Colonic mucosa (tissue), 4 donors: Measurements from ENCODE around the gene PRXL2B. TPM values are rescaled to one million over a fixed set of nuclear protein-coding genes. Genes with fewer than 3 reads are reported as not detected.
A peak's percentile ranks its signal among the peaks of the same experiment; 100 is the strongest.

Source experiments
- DNase-seq: peaks from one replicate; pipeline ENCODE4 v3.0.0-alpha.2; 2020
- H3K27ac ChIP-seq: fragments of 200-600 bp; one replicate; pipeline ENCODE4 v1.8.0; 2021
- H3K27me3 ChIP-seq: fragments of 200-600 bp; one replicate; pipeline ENCODE4 v1.8.0; 2021
- H3K36me3 ChIP-seq: fragments of 200-600 bp; one replicate; pipeline ENCODE4 v1.8.0; 2021
- H3K4me1 ChIP-seq: fragments of 200-600 bp; one replicate; pipeline ENCODE4 v1.8.0; 2021; ENCODE audit warnings: mild to moderate bottlenecking
- H3K4me3 ChIP-seq: fragments of 200-600 bp; one replicate; pipeline ENCODE4 v1.8.0; 2021
- H3K9ac ChIP-seq, 2 donors: one replicate each; pipeline ENCODE4 v1.7.0; 2013; ENCODE audit warnings: control low read depth in 2 of 2, low read depth in 2 of 2, low read length in 2 of 2
- H3K9me3 ChIP-seq: fragments of 200-600 bp; one replicate; pipeline ENCODE4 v1.8.0; 2021
- CTCF ChIP-seq: fragments of 200-600 bp; IDR thresholded peaks from one replicate; pipeline ENCODE4 v1.8.0; 2022; ENCODE audit warnings: antibody characterized with exemption, mild to moderate bottlenecking
- intact Hi-C: fragments of 100-400 bp; cut with DNase I; formaldehyde crosslinking; loops from one replicate; pipeline ENCODE4 v1.14.1; 2022
- total RNA-seq, 2 donors: library from RNA; stranded (reverse); fragmentation: NEBNext Ultra II Directional in 1 of 2; extraction: Animal tissue kit (Norgen Biotek cat#: 25700) in 1 of 2; gene quantifications; one replicate each; pipeline ENCODE4 v1.2.1, GENCODE V29; 2021
- donor health status: healthy.
- donor health status: DM: no; HTN: no; CAD: no.
- donor health status: DM: no; HTN: no; CAD: no.

The PRXL2B gene
- total RNA-seq, 2 donors from 2014 or later, result 105 to 120 TPM

DNA sequence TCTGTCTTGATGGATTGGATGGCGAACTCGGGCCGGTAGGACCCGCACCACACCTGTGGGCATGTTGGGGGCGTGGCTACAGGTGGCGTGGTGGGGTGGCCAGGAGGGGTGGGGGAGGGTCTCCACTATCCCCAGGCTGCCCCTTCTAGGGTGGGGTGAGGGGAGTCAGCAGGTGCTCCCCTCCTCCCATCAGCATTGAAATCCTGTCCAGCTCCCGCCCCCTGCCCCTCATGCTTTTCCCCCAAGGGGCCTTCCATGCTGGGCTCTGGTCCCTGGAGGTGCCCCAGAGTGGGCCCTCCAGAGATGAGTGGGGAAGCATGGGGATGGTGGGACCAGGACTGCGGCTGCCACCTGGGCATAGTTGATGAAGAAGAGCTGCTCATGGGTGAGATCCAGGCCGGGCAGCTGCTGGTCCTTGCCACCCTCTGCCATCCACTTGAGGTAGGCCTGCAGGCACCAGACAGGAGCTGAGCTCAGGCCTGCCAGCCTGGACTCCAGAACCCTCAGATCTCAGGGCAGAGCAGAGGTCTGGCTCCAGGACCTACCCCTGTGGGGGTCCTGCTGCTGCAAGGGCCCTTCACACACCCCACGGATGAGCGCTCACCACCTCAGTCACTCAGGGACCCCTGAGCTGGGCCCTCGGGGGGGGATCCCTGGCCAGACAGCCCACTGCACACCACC is 5.1 kb downstream of the PRXL2B start:
- TF ChIP-seq CTCF, result no peak
- DNase-seq, result no peak
- H3K36me3 ChIP-seq, result no peaks in the 10 kb centered on the region
- no peaks in the 10 kb centered on the region for H3K27me3 ChIP-seq
- H3K4me3 ChIP-seq, result no peak overlapping the region
- H3K4me1 ChIP-seq, result peaks cover 6% of the 10 kb centered on the region
- no peaks in the 10 kb centered on the region for H3K9me3 ChIP-seq
- H3K27ac ChIP-seq, result no peak overlapping the region
- peak overlapping the region; percentile 43 to 46 for H3K9ac ChIP-seq
- intact Hi-C loops, result loop anchor here (10.0 kb wide), 1 partner anchor 53 kb away; no protein-coding TSS in a partner anchor

- intact Hi-C loops, result loop anchor here (10.0 kb wide), 1 partner anchor 52 kb away; no protein-coding TSS in a partner anchor
- no peak for TF ChIP-seq CTCF
Measured at GRCh38 chr1:2592672-2593071, 6.1 kb downstream of the PRXL2B start.

DNA sequence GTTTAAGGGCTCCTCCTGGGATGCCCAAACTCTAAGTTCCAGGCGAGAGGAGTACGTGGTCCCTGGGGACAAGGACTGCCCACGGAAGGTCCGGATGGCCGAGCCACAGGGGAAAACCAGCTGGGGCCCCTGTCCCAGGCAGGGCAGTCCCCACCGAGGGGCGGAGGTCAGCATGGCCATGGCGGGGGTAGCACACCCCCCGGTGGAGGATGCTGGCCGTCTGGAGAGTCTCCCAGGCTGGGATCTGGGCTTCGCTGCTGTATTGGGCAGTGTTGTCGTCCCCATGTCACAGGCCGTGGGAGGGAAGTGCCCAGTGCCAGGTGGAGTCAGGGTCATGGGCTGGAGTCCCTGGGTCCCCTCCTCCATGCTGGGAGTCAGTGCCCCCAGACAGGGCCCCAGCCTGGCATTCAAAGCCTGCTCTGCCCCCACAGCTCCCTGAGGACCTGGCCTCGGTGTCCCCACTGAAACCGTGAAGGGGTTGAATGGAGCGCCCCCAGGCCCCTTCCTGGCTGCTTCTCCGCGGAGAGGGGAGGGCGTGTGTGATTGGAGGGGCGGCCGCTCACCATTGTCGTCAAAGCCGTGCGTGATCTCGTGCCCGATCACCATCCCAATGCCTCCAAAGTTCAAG is 6.8 kb downstream of the PRXL2B start:
- no peak for TF ChIP-seq CTCF
- Histone ChIP-seq H3K4me3 (no peak overlapping the region), H3K36me3 (no peaks in the 10 kb centered on the region), H3K27ac (no peak overlapping the region), H3K27me3 (no peaks in the 10 kb centered on the region), H3K9me3 (no peaks in the 10 kb centered on the region), H3K4me1 (no peaks in the 10 kb centered on the region), H3K9ac (peak overlapping the region; percentile 30 to 66)
- DNase-seq, result no peak
- intact Hi-C loops, result loop anchor here (10.0 kb wide), 1 partner anchor 51 kb away; no protein-coding TSS in a partner anchor

More at GRCh38 chr1:2592672-2593071, 6.1 kb downstream of the PRXL2B start:
- Histone ChIP-seq H3K27ac (no peak overlapping the region), H3K9ac (peak overlapping the region in 1 of 2 donors; percentile 66), H3K27me3 (no peaks in the 10 kb centered on the region), H3K4me1 (peaks cover 6% of the 10 kb centered on the region), H3K4me3 (no peak overlapping the region), H3K36me3 (no peaks in the 10 kb centered on the region), H3K9me3 (no peaks in the 10 kb centered on the region)
- DNase-seq, result peak; percentile 69

DNA sequence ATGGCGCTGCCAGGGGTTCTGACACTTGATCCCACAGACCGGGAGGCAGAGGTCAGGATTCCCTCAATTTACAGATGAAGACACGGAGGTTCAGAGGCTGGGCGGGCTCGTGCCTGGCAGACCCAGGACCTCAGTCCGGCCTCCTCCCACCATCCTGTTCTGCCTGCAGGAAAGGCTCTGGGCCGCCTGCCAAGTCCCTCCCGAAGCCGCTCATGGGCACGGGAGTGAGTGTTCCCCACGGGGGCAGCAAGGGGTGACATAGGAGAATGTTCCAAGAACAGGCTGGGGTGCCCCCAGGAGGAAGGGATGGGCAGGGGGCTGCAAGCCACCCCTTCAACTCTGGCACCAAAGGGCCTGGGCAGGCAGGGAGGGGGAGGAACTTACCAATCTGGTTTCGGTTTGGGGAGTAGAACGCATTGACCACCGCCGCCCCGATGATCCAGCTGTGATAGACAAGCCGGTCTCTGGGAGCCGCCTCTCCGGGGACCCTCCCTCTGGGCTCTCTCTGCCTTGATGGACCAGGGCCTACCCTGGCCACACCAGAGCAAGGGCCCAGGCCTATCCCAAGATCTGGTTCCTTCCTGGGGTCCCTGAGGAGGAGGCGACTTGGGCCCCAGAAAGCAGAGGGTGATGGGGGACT is 7.5 kb downstream of the PRXL2B start:
- peak; percentile 74 for DNase-seq
- Histone ChIP-seq H3K4me3 (peak overlapping the region; percentile 3), H3K9me3 (no peaks in the 10 kb centered on the region), H3K36me3 (no peaks in the 10 kb centered on the region), H3K9ac (peak overlapping the region; percentile 1 to 43), H3K27me3 (no peaks in the 10 kb centered on the region), H3K27ac (no peak overlapping the region), H3K4me1 (no peaks in the 10 kb centered on the region)
- no peak for TF ChIP-seq CTCF
- intact Hi-C loops, result loop anchor here (10.0 kb wide), 1 partner anchor 51 kb away; no protein-coding TSS in a partner anchor

- H3K36me3 ChIP-seq, result no peaks in the 10 kb centered on the region
- peak overlapping the region in 1 of 2 donors; percentile 43 for H3K9ac ChIP-seq
- no peak overlapping the region for H3K4me3 ChIP-seq
- H3K4me1 ChIP-seq, result no peaks in the 10 kb centered on the region
- no peaks in the 10 kb centered on the region for H3K9me3 ChIP-seq
- no peak for TF ChIP-seq CTCF
- no peaks in the 10 kb centered on the region for H3K27me3 ChIP-seq
- H3K27ac ChIP-seq, result no peak overlapping the region
- DNase-seq, result no peak
- intact Hi-C loops, result loop anchor here (10.0 kb wide), 1 partner anchor 50 kb away; no protein-coding TSS in a partner anchor
Measured at GRCh38 chr1:2594641-2595131, 8.1 kb downstream of the PRXL2B start.
